CD4-positive, alpha-beta T cell treated with Interleukin-6 at 100 ng/mL for 8 hours (primary cell): ENCODE results near the gene CYSTM1.
A peak's percentile ranks its signal among the peaks of the same experiment; 100 is the strongest.

Experiments used
- DNase-seq: peaks from one replicate; pipeline ENCODE4 v3.0.0-alpha.2; 2020; ENCODE audit warnings: mixed read lengths, low spot score

Gene CYSTM1

GRCh38 chr5:140236891-140237598, 62.1 kb downstream of the CYSTM1 start:
- DNase-seq = no peak

- no peak for DNase-seq
Observed at GRCh38 chr5:140238756-140239155, 63.8 kb downstream of the CYSTM1 start.

- DNase-seq = no peak
Observed at GRCh38 chr5:140239461-140239860, 64.5 kb downstream of the CYSTM1 start.

GRCh38 chr5:140239939-140240700, 65.1 kb downstream of the CYSTM1 start:
- peak; percentile 41 for DNase-seq

- no peak for DNase-seq
Observed at GRCh38 chr5:140240987-140241706, 66.2 kb downstream of the CYSTM1 start.

- DNase-seq = no peak
Observed at GRCh38 chr5:140242099-140242498, 67.1 kb downstream of the CYSTM1 start.

GRCh38 chr5:140242890-140243585, 68.0 kb downstream of the CYSTM1 start:
- DNase-seq = no peak

- DNase-seq = no peak
Observed at GRCh38 chr5:140243706-140244250, 68.8 kb downstream of the CYSTM1 start.

GRCh38 chr5:140244525-140245025, 69.6 kb downstream of the CYSTM1 start:
- peak; percentile 73 for DNase-seq

- no peak for DNase-seq
Observed at GRCh38 chr5:140245341-140245740, 70.4 kb downstream of the CYSTM1 start.

- no peak for DNase-seq
Observed at GRCh38 chr5:140245926-140246325, 70.9 kb downstream of the CYSTM1 start.

- DNase-seq = no peak
Observed at GRCh38 chr5:140246378-140247122, 71.6 kb downstream of the CYSTM1 start.

- no peak for DNase-seq
Observed at GRCh38 chr5:140248414-140248813, 73.4 kb downstream of the CYSTM1 start.

GRCh38 chr5:140249536-140249935, 74.5 kb downstream of the CYSTM1 start:
- no peak for DNase-seq

- DNase-seq = no peak
Observed at GRCh38 chr5:140250386-140250785, 75.4 kb downstream of the CYSTM1 start.

- peak; percentile 56 for DNase-seq
Observed at GRCh38 chr5:140251527-140251973, 76.6 kb downstream of the CYSTM1 start.

GRCh38 chr5:140252470-140253126, 77.6 kb downstream of the CYSTM1 start:
- no peak for DNase-seq

- no peak for DNase-seq
Observed at GRCh38 chr5:140253985-140254384, 79.0 kb downstream of the CYSTM1 start.

- DNase-seq = no peak
Observed at GRCh38 chr5:140255460-140256157, 80.6 kb downstream of the CYSTM1 start.

- no peak for DNase-seq
Observed at GRCh38 chr5:140256726-140257125, 81.7 kb downstream of the CYSTM1 start.
